ENCODE results near the gene CANT1.
"Not testable (repeated sequence)": the region's sequence is repeated elsewhere in the genome, so short reads cannot be mapped to it uniquely, and the experiment has no call there.

Gene CANT1

GRCh38 chr17:78966123-78966813 lies 43.3 kb downstream of the CANT1 start:
- in situ Hi-C loops (cut with HindIII; ENCODE audit: low sequenced_read_pairs) = no loop called here

GRCh38 chr17:78965491-78965924 lies 44.1 kb downstream of the CANT1 start:
- in situ Hi-C loops (cut with HindIII; ENCODE audit: low sequenced_read_pairs) = no loop called here

GRCh38 chr17:78963378-78963777 lies 46.2 kb downstream of the CANT1 start:
- in situ Hi-C loops (cut with HindIII; ENCODE audit: low sequenced_read_pairs) = no loop called here

- in situ Hi-C loops (cut with HindIII; ENCODE audit: low sequenced_read_pairs) = not testable (repeated sequence)
These were observed 46.6 kb downstream of the CANT1 start for GRCh38 chr17:78962984-78963348.

GRCh38 chr17:78962345-78962983 lies 47.1 kb downstream of the CANT1 start:
- in situ Hi-C loops (cut with HindIII; ENCODE audit: low sequenced_read_pairs) = no loop called here

- in situ Hi-C loops (cut with HindIII; ENCODE audit: low sequenced_read_pairs) = no loop called here
These were observed 48.0 kb downstream of the CANT1 start for GRCh38 chr17:78961571-78961970.

- in situ Hi-C loops (cut with HindIII; ENCODE audit: low sequenced_read_pairs) = no loop called here
These were observed 48.6 kb downstream of the CANT1 start for GRCh38 chr17:78960928-78961327.

- in situ Hi-C loops (cut with HindIII; ENCODE audit: low sequenced_read_pairs) = no loop called here
These were observed 49.8 kb downstream of the CANT1 start for GRCh38 chr17:78959803-78960202.

GRCh38 chr17:78958641-78959127 lies 50.9 kb downstream of the CANT1 start:
- in situ Hi-C loops (cut with HindIII; ENCODE audit: low sequenced_read_pairs) = no loop called here

- in situ Hi-C loops (cut with HindIII; ENCODE audit: low sequenced_read_pairs) = no loop called here
These were observed 52.4 kb downstream of the CANT1 start for GRCh38 chr17:78957128-78957527.

GRCh38 chr17:78956254-78956653 lies 53.3 kb downstream of the CANT1 start:
- in situ Hi-C loops (cut with HindIII; ENCODE audit: low sequenced_read_pairs) = no loop called here

GRCh38 chr17:78954684-78955083 lies 54.9 kb downstream of the CANT1 start:
- in situ Hi-C loops (cut with HindIII; ENCODE audit: low sequenced_read_pairs) = no loop called here

- in situ Hi-C loops (cut with HindIII; ENCODE audit: low sequenced_read_pairs) = no loop called here
These were observed 55.9 kb downstream of the CANT1 start for GRCh38 chr17:78953356-78954350.

- in situ Hi-C loops (cut with HindIII; ENCODE audit: low sequenced_read_pairs) = no loop called here
These were observed 56.9 kb downstream of the CANT1 start for GRCh38 chr17:78952706-78953105.

GRCh38 chr17:78951967-78952551 lies 57.5 kb downstream of the CANT1 start:
- in situ Hi-C loops (cut with HindIII; ENCODE audit: low sequenced_read_pairs) = no loop called here

- in situ Hi-C loops (cut with HindIII; ENCODE audit: low sequenced_read_pairs) = no loop called here
These were observed 58.7 kb downstream of the CANT1 start for GRCh38 chr17:78950870-78951269.

GRCh38 chr17:78947235-78948149 lies 62.1 kb downstream of the CANT1 start:
- in situ Hi-C loops (cut with HindIII; ENCODE audit: low sequenced_read_pairs) = no loop called here

GRCh38 chr17:78946631-78947030 lies 62.9 kb downstream of the CANT1 start:
- in situ Hi-C loops (cut with HindIII; ENCODE audit: low sequenced_read_pairs) = no loop called here

- in situ Hi-C loops (cut with HindIII; ENCODE audit: low sequenced_read_pairs) = no loop called here
These were observed 63.4 kb downstream of the CANT1 start for GRCh38 chr17:78946131-78946530.

GRCh38 chr17:78945455-78945854 lies 64.1 kb downstream of the CANT1 start:
- in situ Hi-C loops (cut with HindIII; ENCODE audit: low sequenced_read_pairs) = not testable (repeated sequence)

All from endothelial cell of hepatic sinusoid (primary cell).